ENCODE measurements around the gene ABHD2. TPM values are rescaled to one million over a fixed set of nuclear protein-coding genes. Genes with fewer than 3 reads are reported as not detected.
"Not testable (repeated sequence)": the region's sequence is repeated elsewhere in the genome, so short reads cannot be mapped to it uniquely, and the experiment has no call there.

The ABHD2 gene
- polyA plus RNA-seq, 2 donors, result 3.8 to 6.0 TPM

- H3K27me3 ChIP-seq (ENCODE audit: control insufficient read depth in 1 of 2, insufficient read depth in 2 of 2, low read length in 2 of 2); H3K36me3 ChIP-seq (ENCODE audit: control insufficient read depth in 2 of 2, insufficient read depth in 2 of 2, low read length in 1 of 2); H3K4me3 ChIP-seq (ENCODE audit: low read depth in 1 of 2, low read length in 2 of 2); H3K27ac ChIP-seq (ENCODE audit: low read depth in 2 of 2, low read length in 1 of 2); H3K4me1 ChIP-seq (ENCODE audit: control insufficient read depth in 2 of 2, insufficient read depth in 2 of 2, low read length in 1 of 2); H3K9me3 ChIP-seq (ENCODE audit: control insufficient read depth in 2 of 2, insufficient read depth in 1 of 2, low read depth in 1 of 2, low read length in 1 of 2): not testable (repeated sequence)
- 70 to 86% methylated on average over 1 of the region's 1 CpG for WGBS, 2 donors
Measured at GRCh38 chr15:89085933-89086332, 2.3 kb upstream of the ABHD2 start.

GRCh38 chr15:89086390-89086789 is 1.9 kb upstream of the ABHD2 start:
- H3K9me3 ChIP-seq (ENCODE audit: control insufficient read depth in 2 of 2, insufficient read depth in 1 of 2, low read depth in 1 of 2, low read length in 1 of 2); H3K4me3 ChIP-seq (ENCODE audit: low read depth in 1 of 2, low read length in 2 of 2); H3K36me3 ChIP-seq (ENCODE audit: control insufficient read depth in 2 of 2, insufficient read depth in 2 of 2, low read length in 1 of 2); H3K27ac ChIP-seq (ENCODE audit: low read depth in 2 of 2, low read length in 1 of 2); H3K27me3 ChIP-seq (ENCODE audit: control insufficient read depth in 1 of 2, insufficient read depth in 2 of 2, low read length in 2 of 2); H3K4me1 ChIP-seq (ENCODE audit: control insufficient read depth in 2 of 2, insufficient read depth in 2 of 2, low read length in 1 of 2): not testable (repeated sequence)
- 98 to 99% methylated on average over 5 of the region's 5 CpGs for WGBS, 2 donors

- Histone ChIP-seq H3K27me3 (ENCODE audit: control insufficient read depth in 1 of 2, insufficient read depth in 2 of 2, low read length in 2 of 2) (no peaks in the 10 kb centered on the region), H3K27ac (ENCODE audit: low read depth in 2 of 2, low read length in 1 of 2) (peak overlapping the region; percentile 61 to 95), H3K9me3 (ENCODE audit: control insufficient read depth in 2 of 2, insufficient read depth in 1 of 2, low read depth in 1 of 2, low read length in 1 of 2) (no peaks in the 10 kb centered on the region), H3K4me1 (ENCODE audit: control insufficient read depth in 2 of 2, insufficient read depth in 2 of 2, low read length in 1 of 2) (peaks cover 0 to 4% of the 10 kb centered on the region in 2 donors), H3K36me3 (ENCODE audit: control insufficient read depth in 2 of 2, insufficient read depth in 2 of 2, low read length in 1 of 2) (no peaks in the 10 kb centered on the region), H3K4me3 (ENCODE audit: low read depth in 1 of 2, low read length in 2 of 2) (peak overlapping the region; percentile 40 to 87)
- WGBS, 2 donors, result 60 to 63% methylated on average over 13 of the region's 13 CpGs
Measured at GRCh38 chr15:89087161-89087829, 961 bp upstream of the ABHD2 start.

GRCh38 chr15:89088605-89089315 is 504 bp downstream of the ABHD2 start:
- 5 to 6% methylated on average over 41 to 44 of the region's 44 CpGs for WGBS, 2 donors
- Histone ChIP-seq H3K9me3 (ENCODE audit: control insufficient read depth in 2 of 2, insufficient read depth in 1 of 2, low read depth in 1 of 2, low read length in 1 of 2) (no peaks in the 10 kb centered on the region), H3K27ac (ENCODE audit: low read depth in 2 of 2, low read length in 1 of 2) (peak overlapping the region; percentile 85 to 88), H3K36me3 (ENCODE audit: control insufficient read depth in 2 of 2, insufficient read depth in 2 of 2, low read length in 1 of 2) (no peaks in the 10 kb centered on the region), H3K27me3 (ENCODE audit: control insufficient read depth in 1 of 2, insufficient read depth in 2 of 2, low read length in 2 of 2) (no peaks in the 10 kb centered on the region), H3K4me3 (ENCODE audit: low read depth in 1 of 2, low read length in 2 of 2) (peak overlapping the region; percentile 86 to 87), H3K4me1 (ENCODE audit: control insufficient read depth in 2 of 2, insufficient read depth in 2 of 2, low read length in 1 of 2) (peaks cover 0 to 4% of the 10 kb centered on the region in 2 donors)

GRCh38 chr15:89089316-89090230 is 1.3 kb downstream of the ABHD2 start:
- Histone ChIP-seq H3K9me3 (ENCODE audit: control insufficient read depth in 2 of 2, insufficient read depth in 1 of 2, low read depth in 1 of 2, low read length in 1 of 2) (no peaks in the 10 kb centered on the region), H3K4me3 (ENCODE audit: low read depth in 1 of 2, low read length in 2 of 2) (peak overlapping the region; percentile 86 to 87), H3K27me3 (ENCODE audit: control insufficient read depth in 1 of 2, insufficient read depth in 2 of 2, low read length in 2 of 2) (no peaks in the 10 kb centered on the region), H3K4me1 (ENCODE audit: control insufficient read depth in 2 of 2, insufficient read depth in 2 of 2, low read length in 1 of 2) (peaks cover 0 to 4% of the 10 kb centered on the region in 2 donors), H3K27ac (ENCODE audit: low read depth in 2 of 2, low read length in 1 of 2) (peak overlapping the region; percentile 9 to 85), H3K36me3 (ENCODE audit: control insufficient read depth in 2 of 2, insufficient read depth in 2 of 2, low read length in 1 of 2) (peaks cover 0 to 2% of the 10 kb centered on the region in 2 donors)
- WGBS, 2 donors, result 60 to 74% methylated on average over 5 of the region's 5 CpGs

- H3K4me1 ChIP-seq (ENCODE audit: control insufficient read depth in 2 of 2, insufficient read depth in 2 of 2, low read length in 1 of 2), result peaks cover 0 to 4% of the 10 kb centered on the region in 2 donors
- H3K4me3 ChIP-seq (ENCODE audit: low read depth in 1 of 2, low read length in 2 of 2), result peak overlapping the region in 1 of 2 donors; percentile 17
- no peaks in the 10 kb centered on the region for H3K9me3 ChIP-seq (ENCODE audit: control insufficient read depth in 2 of 2, insufficient read depth in 1 of 2, low read depth in 1 of 2, low read length in 1 of 2)
- WGBS, 2 donors, result 22 to 25% methylated on average over 12 of the region's 12 CpGs
- H3K27me3 ChIP-seq (ENCODE audit: control insufficient read depth in 1 of 2, insufficient read depth in 2 of 2, low read length in 2 of 2), result no peaks in the 10 kb centered on the region
- H3K27ac ChIP-seq (ENCODE audit: low read depth in 2 of 2, low read length in 1 of 2), result peak overlapping the region; percentile 73 to 75
- H3K36me3 ChIP-seq (ENCODE audit: control insufficient read depth in 2 of 2, insufficient read depth in 2 of 2, low read length in 1 of 2), result peaks cover 0 to 2% of the 10 kb centered on the region in 2 donors
Measured at GRCh38 chr15:89090791-89091626, 2.8 kb downstream of the ABHD2 start.

GRCh38 chr15:89091627-89092220 is 3.5 kb downstream of the ABHD2 start:
- 79 to 84% methylated on average over 1 of the region's 1 CpG for WGBS, 2 donors
- Histone ChIP-seq H3K27ac (ENCODE audit: low read depth in 2 of 2, low read length in 1 of 2) (peak overlapping the region; percentile 73 to 75), H3K9me3 (ENCODE audit: control insufficient read depth in 2 of 2, insufficient read depth in 1 of 2, low read depth in 1 of 2, low read length in 1 of 2) (no peaks in the 10 kb centered on the region), H3K27me3 (ENCODE audit: control insufficient read depth in 1 of 2, insufficient read depth in 2 of 2, low read length in 2 of 2) (no peaks in the 10 kb centered on the region), H3K36me3 (ENCODE audit: control insufficient read depth in 2 of 2, insufficient read depth in 2 of 2, low read length in 1 of 2) (peaks cover 0 to 2% of the 10 kb centered on the region in 2 donors), H3K4me3 (ENCODE audit: low read depth in 1 of 2, low read length in 2 of 2) (no peak overlapping the region), H3K4me1 (ENCODE audit: control insufficient read depth in 2 of 2, insufficient read depth in 2 of 2, low read length in 1 of 2) (peaks cover 0 to 4% of the 10 kb centered on the region in 2 donors)

GRCh38 chr15:89093509-89093908 is 5.3 kb downstream of the ABHD2 start:
- WGBS, 2 donors, result 79 to 91% methylated on average over 7 of the region's 7 CpGs
- Histone ChIP-seq H3K36me3 (ENCODE audit: control insufficient read depth in 2 of 2, insufficient read depth in 2 of 2, low read length in 1 of 2) (peaks cover 0 to 2% of the 10 kb centered on the region in 2 donors), H3K9me3 (ENCODE audit: control insufficient read depth in 2 of 2, insufficient read depth in 1 of 2, low read depth in 1 of 2, low read length in 1 of 2) (no peaks in the 10 kb centered on the region), H3K27me3 (ENCODE audit: control insufficient read depth in 1 of 2, insufficient read depth in 2 of 2, low read length in 2 of 2) (no peaks in the 10 kb centered on the region), H3K4me1 (ENCODE audit: control insufficient read depth in 2 of 2, insufficient read depth in 2 of 2, low read length in 1 of 2) (peaks cover 0 to 5% of the 10 kb centered on the region in 2 donors), H3K27ac (ENCODE audit: low read depth in 2 of 2, low read length in 1 of 2) (peak overlapping the region in 1 of 2 donors; percentile 77), H3K4me3 (ENCODE audit: low read depth in 1 of 2, low read length in 2 of 2) (no peak overlapping the region)
